Activated CD4-positive, CD25-positive, alpha-beta regulatory T cell treated with anti-CD3 and anti-CD28 coated beads, Interleukin-2, amount 50 U/mL, for 24 hours (primary cell): Measurements from ENCODE around the gene SPRTN.

Experiments used
- ATAC-seq, 2 donors: fragments of 150-1000 bp; cut with Tn5 transposase; one replicate each; pipeline ENCODE4 v1.10.0; 2021; ENCODE audit warnings: mild to moderate bottlenecking in 1 of 2, moderate library complexity in 1 of 2

Gene SPRTN

GRCh38 chr1:231338270-231339128, at the start of gene SPRTN:
Gene SPRTN (plus strand): TSS chr1:231338293. CDS start chr1:231338384, 91 bp downstream.
- ATAC-seq, result peak in 1 of 2 donors; percentile 1

GRCh38 chr1:231295938-231296337, 42.2 kb upstream of the SPRTN start:
- no peak for ATAC-seq

GRCh38 chr1:231301990-231302389, 36.1 kb upstream of the SPRTN start:
- no peak for ATAC-seq

DNA sequence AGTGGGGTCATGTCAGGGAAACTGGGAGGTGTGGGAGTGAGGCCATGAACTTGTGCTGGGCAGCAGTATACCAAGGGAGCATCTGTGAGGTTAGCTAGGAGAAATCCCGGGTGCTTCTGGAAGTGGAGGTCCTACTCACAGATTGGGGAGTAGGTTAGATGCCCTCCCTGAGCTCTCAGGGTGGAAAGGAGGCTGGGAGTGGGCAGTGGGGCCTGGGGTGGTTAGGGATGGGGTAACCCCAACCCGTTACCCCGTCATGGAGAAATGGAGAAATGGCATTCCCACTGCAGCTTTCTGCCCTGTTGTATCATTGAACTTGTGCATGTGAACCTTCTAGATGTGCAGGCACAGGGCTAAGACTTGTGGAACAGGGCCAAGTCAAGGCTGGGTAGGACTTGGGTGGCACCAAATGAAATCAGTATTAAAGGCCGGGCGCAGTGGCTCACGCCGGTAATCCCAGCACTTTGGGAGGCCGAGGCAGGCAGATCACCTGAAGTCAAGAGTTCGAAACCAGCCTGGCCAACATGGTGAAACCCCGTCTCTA, 27.6 kb upstream of the SPRTN start:
- no peak for ATAC-seq

DNA sequence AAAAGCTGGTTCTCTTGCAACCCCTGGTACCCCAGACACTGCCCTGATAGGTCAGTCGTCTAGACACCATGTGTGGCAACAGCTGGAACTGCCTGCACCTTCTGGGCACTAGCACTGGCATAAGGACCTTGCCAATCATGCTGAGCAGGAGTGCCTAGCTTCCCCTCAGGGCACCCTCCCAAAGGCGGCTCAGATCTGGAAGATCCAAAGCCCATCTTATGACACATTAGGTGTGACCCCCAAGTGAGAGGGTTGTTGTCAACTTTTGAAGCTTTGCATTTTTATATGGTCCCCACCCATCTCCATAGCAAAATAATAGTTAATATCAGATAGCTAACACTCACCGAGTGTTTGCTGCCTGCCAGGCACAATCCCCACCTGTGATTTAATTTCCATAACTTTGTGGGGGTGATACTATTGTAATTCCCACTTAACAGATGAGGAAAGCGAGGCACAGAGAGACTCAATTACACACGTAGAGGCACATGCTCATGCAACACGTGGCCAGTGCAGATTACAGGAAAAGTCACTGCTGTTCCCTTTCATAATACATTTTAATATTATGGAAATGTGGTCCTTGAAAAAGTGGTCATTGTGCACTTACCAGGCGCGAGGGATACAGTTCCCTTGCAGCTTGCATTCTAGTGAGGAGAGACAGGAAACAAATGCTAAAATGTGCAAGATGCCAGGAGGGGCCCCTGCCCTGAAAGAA, 26.2 kb upstream of the SPRTN start:
- no peak for ATAC-seq

DNA sequence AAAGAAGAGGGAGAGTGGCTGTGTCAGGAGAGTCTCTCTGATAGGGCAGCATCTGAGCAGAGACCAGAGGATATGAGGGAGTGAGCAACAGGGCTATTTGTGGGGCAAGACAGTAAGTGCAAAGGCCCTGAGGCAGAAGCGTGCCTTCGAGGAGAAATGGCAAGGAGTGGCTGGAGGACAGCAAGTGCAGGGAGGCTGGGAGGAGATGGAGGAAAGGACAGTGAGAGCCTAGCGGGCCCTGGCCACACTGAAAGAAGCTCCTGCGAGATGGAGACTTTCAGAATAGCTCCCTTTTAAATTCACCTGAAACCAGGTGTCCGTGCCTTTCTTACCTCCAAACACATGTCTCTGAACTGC, 25.7 kb upstream of the SPRTN start:
- ATAC-seq, result no peak

GRCh38 chr1:231313661-231314060, 24.4 kb upstream of the SPRTN start:
- ATAC-seq, result no peak

DNA sequence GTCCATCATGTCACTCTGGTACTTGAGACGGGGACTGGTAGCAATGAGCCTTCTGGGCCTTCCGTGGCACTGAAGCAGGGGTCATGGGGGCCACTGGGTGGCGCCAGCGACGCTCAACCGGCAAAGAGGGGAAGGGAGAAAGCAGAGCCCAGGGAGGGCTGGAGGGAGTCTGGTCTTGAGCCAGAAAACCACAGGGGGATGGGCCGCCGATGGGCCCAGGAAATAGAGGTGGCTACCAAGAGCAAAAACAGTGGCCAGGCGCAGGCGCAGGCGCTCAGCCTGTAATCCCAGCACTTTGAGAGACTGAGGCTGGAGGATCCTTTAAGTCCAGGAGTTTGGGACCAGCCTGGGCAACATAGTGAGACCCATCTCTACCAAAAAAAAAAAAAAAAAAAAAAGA, 22.2 kb upstream of the SPRTN start:
- peak; percentile 51 to 63 for ATAC-seq

DNA sequence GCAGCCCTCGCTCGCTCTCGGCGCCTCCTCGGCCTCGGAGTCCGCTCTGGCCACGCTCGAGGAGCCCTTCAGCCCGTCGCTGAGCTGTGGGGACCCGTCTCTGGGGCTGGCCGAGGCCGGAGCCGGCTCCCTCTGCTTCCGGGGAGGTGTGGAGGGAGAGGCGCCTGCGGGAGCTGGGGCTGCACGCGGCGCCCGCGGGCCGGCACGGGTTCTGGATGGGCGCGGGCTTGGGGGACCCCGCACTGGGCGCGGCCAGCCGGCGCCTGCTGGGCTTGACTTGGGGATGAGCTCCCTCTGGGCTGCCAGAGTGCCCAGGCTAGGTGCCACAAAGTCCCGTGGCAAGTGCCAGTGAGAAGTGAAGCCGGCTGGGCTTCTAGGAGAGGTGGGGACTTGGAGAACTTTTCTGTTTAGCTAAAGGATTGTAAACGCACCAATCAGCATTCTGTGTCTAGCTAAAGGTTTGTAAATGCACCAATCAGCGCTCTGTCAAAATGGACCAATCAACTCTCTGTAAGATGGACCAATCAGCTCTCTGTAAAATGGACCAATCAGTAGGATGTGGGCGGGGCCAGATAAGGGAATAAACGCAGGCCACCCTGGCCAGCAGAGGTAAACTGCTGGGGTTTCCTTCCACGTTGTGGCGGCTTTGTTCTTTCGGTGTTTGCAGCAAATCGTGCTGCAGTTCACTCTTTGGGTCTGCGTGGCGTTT, 20.6 kb upstream of the SPRTN start:
- no peak for ATAC-seq

- ATAC-seq, result no peak
Observed at GRCh38 chr1:231318015-231318355, 20.1 kb upstream of the SPRTN start.

- no peak for ATAC-seq
Observed at GRCh38 chr1:231318568-231318967, 19.5 kb upstream of the SPRTN start.

DNA sequence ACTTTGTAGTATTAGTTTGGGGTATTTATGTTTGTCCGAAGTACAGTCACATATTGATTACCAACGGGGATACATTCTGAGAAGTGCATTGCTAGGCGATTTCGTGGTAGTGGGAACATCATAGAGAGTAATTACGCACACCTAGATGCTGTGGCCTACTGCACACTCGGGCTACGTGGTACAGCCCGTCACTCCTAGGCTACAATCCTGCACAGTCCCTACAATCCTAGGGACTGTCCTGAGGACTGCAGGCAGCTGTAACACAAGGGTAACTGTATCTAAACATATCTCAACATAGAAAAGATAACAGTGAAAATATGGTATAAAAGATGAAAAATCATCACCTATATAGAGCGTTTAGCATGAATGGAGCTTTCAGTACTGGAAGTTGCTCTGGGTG, 19.0 kb upstream of the SPRTN start:
- no peak for ATAC-seq

GRCh38 chr1:231322880-231323530, 15.1 kb upstream of the SPRTN start:
- no peak for ATAC-seq

- ATAC-seq, result no peak
Observed at GRCh38 chr1:231324660-231325059, 13.4 kb upstream of the SPRTN start.

- ATAC-seq, result no peak
Observed at GRCh38 chr1:231326248-231326647, 11.8 kb upstream of the SPRTN start.

GRCh38 chr1:231327617-231328016, 10.5 kb upstream of the SPRTN start:
- ATAC-seq, result no peak

GRCh38 chr1:231329483-231329882, 8.6 kb upstream of the SPRTN start:
- no peak for ATAC-seq

GRCh38 chr1:231332761-231333160, 5.3 kb upstream of the SPRTN start:
- ATAC-seq, result no peak

DNA sequence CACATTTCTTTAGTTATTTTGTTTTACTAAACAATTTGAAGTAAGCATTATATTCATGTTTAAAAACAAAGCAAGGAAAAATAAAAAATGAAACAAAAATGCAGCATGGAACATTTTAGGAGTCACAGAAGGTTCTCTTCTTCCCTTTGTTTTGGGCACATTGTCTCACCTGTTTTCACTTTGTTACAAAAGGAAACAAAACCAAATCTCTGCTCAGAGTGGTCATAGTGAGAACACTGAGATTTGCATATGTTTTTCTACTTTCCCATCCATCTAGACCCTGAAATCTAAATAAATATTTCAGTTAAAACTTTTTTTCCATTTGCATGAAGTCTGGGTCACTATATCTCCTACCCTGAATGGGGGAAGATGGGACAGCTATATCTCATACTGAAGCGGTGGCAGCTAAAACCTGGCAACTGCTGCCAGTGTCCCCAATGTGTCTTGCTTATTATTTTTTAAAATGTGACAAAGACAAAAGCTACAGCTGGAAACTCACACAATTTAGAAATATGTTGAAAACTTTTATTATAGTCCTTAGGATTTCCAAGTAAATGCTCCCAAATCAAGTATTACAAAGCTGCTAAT, 3.9 kb upstream of the SPRTN start:
- ATAC-seq, result no peak

GRCh38 chr1:231334952-231335351, 3.1 kb upstream of the SPRTN start:
- no peak for ATAC-seq

- no peak for ATAC-seq
Observed at GRCh38 chr1:231335663-231336602, 2.2 kb upstream of the SPRTN start.
